Measurements from ENCODE around the gene MZT2A.
"Not testable (repeated sequence)": the region's sequence is repeated elsewhere in the genome, so short reads cannot be mapped to it uniquely, and the experiment has no call there.

DNA sequence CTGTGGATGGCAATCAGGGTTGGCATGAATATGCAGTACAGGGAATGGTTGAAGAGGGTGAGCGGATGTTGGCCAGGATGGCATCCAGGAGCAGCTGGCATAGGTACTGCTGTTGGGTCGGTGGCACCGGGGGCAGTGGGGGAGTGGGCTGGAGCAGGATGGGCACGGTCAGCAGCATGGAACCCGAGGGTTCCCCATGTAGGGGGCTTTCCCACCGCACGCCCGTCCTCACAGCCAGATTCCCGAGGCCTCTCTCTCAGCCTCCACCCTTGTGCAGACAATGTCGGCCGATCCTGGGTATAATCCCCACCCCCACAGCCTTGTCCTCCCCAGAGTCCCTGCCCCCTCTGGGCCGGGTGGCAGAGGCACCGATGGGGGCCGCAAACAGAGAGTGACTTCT is 44.6 kb upstream of the MZT2A start:
- TF ChIP-seq CTCF (IDR thresholded peaks at IDR 0.05; ENCODE audit: insufficient read depth, low read length, poor library complexity, severe bottlenecking); EZH2phosphoT487 (conservative IDR thresholded peaks at IDR 0.05; ENCODE audit: low read length): not testable (repeated sequence)

Data from SU-DHL-6 (cell line).